Panc1 (cell line): ENCODE results near the gene IL2RA.

Experiments used
- POLR2AphosphoS5 ChIP-seq: IDR thresholded peaks from 2 replicates; pipeline ENCODE4 v1.6.1; 2012; ENCODE audit warnings: mild to moderate bottlenecking, low read depth, low read length, moderate library complexity
- TF ChIP-seq, protein P1 (sequence below): fragments of 450-650 bp; IDR thresholded peaks from 2 replicates; pipeline ENCODE4 v1.5.1; 2017; ENCODE audit warnings: mild to moderate bottlenecking

- TF ChIP-seq, protein P1, sequence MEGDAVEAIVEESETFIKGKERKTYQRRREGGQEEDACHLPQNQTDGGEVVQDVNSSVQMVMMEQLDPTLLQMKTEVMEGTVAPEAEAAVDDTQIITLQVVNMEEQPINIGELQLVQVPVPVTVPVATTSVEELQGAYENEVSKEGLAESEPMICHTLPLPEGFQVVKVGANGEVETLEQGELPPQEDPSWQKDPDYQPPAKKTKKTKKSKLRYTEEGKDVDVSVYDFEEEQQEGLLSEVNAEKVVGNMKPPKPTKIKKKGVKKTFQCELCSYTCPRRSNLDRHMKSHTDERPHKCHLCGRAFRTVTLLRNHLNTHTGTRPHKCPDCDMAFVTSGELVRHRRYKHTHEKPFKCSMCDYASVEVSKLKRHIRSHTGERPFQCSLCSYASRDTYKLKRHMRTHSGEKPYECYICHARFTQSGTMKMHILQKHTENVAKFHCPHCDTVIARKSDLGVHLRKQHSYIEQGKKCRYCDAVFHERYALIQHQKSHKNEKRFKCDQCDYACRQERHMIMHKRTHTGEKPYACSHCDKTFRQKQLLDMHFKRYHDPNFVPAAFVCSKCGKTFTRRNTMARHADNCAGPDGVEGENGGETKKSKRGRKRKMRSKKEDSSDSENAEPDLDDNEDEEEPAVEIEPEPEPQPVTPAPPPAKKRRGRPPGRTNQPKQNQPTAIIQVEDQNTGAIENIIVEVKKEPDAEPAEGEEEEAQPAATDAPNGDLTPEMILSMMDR, result no peak
- no peak for TF ChIP-seq POLR2AphosphoS5
Measured at GRCh38 chr10:6064119-6064518, 2.0 kb upstream of the IL2RA start.
